NCI-H1092 treated with DMSO at 0.1 percent for 48 hours (cell line): ENCODE results near the gene ARHGEF16.

ENCODE experiments used
- DNase-seq: peaks from one replicate; lab custom pipeline; 2025; lab: John Stamatoyannopoulos, UW

Gene ARHGEF16

DNA sequence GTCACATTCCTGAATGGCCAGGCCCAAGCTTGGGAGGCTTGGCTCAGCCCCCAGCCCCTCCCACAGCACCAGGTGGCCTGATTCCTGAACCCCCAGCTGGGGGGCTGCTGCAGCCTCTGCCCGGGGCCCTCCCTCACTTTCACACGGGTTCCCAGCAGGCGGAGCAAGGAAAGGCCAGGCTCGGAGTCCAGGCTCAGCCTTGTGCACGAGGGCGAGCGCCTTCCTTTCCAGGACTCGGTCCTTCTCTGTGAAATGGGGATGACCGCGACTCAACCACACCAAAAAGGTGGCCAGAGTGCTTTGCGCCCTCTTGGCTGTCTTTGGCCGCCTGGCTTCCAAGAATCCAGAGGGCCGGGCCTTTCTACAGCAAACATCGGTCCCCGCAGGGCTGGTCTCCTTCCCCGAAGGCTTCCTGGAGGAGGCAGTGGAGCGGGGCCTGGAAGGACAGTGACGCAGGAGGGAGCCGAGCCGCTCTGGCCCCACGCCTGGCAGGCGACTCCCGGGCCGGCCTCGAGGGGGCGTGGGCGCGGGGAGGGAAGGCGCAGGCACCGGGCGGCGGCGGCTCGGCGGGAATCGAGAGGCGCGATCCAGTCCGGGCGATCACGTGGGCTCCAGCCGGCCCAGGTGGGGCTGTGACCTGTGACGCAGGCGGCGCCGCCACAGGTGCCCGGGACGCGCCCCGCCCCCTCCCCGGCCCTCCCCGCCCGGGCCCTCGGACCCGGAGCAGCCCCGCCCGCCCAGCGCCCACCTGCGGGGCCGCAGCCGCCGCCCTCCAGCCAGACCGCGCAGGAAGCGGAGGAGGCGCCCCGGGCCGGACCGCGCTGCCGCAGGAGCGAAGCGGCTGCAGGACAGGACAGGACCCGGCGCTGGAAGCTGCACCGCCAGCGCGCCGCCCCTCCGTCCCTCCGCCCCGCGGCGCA, at the start of gene ARHGEF16:
ARHGEF16 (plus strand) TSS at position 775 of the 920 bp plus-strand sequence. CDS start 8,420 bp downstream, outside the sequence.
- DNase-seq = peak; percentile 1

- DNase-seq = no peak
Measured at GRCh38 chr1:3404801-3405200, 49.7 kb upstream of the ARHGEF16 start.

DNA sequence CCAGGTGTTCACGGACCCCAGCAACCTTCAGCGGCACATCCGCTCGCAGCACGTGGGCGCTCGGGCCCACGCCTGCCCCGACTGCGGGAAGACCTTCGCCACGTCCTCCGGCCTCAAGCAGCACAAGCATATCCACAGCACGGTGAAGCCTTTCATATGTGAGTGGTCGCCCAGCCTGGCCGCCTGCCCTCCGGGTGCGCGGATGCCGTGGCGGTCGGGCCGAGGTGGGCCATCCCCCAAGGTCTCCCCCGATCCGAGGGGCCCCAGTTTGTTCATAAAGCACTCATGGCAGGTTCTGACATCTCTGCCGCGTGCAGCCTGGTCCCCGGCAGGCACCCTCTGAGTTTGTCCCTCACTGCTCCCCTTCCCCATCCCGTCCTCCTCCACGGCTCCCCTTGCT, 49.0 kb upstream of the ARHGEF16 start:
- DNase-seq = no peak

DNA sequence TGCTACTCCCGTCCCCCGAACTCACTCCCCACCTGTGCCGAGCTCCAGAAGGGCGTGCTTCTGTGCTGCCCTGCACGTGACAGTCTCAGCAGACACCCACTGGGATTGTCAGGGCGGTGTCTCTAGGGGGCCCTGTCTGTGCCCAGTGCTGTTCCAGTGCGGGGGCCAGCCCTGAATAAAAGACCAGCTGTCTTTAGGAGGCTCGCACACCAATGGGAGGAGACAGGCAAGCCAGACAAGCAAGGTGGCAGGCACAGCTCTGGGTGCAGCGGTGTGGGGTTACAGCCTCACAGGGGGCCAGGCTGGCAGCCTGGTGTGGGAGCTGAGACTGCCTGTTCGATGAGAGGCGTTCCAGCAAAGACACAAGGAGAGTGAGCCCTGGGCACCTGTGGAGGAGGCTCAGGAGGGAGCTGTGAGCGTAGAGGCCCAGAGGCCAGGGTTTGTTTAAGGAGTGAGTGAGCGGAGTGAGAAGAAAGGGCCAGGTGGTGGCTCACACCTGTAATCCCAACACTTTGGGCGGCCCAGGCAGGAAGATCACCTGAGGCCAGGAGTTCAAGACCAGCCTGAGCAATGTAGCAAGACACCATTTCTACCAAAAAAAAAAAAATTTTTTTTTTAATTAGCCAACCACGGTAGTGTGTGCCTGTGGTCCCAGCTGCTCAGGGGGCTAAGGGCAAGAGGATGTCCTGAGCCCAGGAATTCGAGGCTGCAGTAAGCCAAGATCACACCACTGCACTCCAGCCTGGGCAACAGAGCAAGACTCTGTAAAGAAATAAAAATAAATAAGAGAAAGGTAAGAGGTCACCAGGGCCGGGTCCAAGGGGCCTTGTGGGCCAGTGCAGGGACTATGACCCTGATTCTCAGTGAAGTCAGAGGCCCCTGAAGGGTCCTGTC, 48.2 kb upstream of the ARHGEF16 start:
- DNase-seq = peak; percentile 47

- no peak for DNase-seq
Measured at GRCh38 chr1:3407021-3407420, 47.4 kb upstream of the ARHGEF16 start.

DNA sequence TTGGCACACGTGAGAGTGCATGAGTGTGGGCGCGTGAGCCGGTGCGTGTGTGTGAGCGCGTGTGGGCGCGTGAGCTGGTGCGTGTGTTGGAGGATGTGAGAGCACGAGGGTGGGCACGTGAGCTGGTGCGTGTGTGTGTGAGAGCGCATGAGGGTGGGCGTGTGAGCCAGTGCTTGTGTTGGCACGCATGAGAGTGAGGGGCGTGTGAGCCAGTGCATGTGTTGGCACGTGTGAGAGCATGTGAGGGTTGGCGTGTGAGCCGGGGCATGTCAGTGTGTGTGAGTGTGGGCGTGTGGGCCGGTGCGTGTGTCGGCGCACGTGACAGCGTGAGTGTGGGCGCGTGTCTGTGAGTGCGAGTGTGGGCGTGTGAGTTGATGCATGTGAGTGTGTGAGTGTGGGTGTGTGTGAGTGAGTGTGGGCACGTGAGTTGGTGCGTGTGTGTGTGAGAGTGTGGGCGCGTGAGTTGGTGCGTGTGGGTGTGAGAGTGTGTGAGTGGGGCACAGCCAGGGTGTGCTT, 45.7 kb upstream of the ARHGEF16 start:
- DNase-seq = no peak

DNA sequence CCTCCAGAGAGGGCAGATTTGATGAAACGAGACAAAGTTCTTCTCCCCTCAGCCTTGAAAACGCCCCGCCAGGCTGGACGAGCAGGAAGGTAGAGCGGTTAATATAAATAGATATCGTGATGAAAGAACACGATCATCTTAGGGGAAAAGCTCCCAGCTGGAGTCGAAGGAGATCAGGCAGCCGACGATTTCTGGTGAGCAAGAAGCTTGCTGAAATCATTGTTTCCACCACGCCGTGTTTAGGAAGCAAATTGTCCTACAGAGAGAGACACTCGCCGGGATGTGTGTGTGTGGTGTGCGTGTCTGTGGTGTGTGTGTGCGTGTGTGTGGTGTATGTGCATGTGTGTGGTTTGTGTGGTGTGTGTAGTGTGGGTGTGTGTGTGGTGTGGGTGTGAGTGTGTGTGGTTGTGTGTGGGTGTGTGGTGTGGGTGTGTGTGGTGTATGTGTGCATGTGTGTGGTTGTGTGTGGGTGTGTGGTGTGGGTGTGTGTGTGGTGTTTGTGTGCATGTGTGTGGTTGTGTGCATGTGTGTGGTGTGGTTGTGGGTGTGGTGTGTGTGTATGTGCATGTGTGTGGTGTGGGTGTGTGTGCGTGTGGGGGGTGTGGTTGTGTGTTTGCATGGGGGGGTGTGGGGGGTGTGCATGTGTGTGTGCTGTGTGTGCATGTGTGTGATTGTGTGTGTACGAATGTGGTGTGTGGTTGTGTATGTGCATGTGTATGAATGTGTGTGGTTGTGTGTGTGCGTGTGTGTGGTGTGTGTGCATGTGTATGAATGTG, 44.9 kb upstream of the ARHGEF16 start:
- DNase-seq = no peak

GRCh38 chr1:3410142-3410925, 44.1 kb upstream of the ARHGEF16 start:
- DNase-seq = peak; percentile 44

GRCh38 chr1:3411806-3412205, 42.7 kb upstream of the ARHGEF16 start:
- no peak for DNase-seq

DNA sequence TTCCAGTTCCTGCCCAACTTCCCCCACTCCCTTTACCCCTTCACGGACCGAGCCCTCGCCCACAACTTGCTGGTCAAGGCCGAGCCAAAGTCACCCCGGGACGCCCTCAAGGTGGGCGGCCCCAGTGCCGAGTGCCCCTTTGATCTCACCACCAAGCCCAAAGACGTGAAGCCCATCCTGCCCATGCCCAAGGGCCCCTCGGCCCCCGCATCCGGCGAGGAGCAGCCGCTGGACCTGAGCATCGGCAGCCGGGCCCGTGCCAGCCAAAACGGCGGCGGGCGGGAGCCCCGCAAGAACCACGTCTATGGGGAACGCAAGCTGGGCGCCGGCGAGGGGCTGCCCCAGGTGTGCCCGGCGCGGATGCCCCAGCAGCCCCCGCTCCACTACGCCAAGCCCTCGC, 42.1 kb upstream of the ARHGEF16 start:
- no peak for DNase-seq

- no peak for DNase-seq
Measured at GRCh38 chr1:3413975-3414710, 40.3 kb upstream of the ARHGEF16 start.

DNA sequence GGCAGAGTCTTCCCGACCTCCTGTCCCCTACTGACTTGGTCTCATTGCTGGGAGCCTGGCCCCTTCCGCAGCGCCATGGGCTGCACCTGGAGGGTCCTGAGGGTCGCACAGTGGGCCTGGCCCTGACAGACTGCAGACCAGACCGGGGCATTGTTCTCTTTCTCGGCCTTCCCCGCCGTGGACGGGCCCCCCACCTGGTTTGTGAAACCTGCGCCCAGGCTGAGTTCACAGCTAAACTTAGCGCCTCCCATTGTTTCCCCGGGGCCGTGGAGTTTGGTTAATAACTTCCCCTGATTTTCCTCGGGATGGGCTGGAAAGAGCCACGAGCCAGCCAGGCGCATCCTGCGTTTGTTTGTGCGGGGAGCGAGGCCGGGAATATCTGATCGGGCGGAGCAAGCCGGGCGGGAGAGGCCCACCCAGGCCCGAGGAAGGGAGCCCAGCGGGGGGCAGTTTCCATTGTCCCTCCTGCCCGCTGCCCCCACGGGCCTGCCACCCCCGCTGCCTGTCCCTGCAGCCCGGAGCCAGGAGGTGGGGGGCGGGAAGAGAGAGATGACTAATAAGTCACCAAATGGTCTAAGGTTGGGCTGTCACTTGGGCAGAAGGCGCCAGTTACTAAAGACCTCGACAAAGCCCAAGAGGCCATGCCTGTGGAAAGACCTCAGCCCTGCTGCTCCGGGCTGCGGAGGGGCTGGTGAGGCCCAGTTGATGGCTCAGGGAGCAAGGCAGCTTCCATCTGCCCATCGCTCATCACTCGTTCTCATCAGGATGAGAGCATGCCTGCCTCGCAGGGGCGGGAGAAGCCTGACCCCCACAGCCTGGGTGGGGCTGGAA, 39.0 kb upstream of the ARHGEF16 start:
- no peak for DNase-seq

DNA sequence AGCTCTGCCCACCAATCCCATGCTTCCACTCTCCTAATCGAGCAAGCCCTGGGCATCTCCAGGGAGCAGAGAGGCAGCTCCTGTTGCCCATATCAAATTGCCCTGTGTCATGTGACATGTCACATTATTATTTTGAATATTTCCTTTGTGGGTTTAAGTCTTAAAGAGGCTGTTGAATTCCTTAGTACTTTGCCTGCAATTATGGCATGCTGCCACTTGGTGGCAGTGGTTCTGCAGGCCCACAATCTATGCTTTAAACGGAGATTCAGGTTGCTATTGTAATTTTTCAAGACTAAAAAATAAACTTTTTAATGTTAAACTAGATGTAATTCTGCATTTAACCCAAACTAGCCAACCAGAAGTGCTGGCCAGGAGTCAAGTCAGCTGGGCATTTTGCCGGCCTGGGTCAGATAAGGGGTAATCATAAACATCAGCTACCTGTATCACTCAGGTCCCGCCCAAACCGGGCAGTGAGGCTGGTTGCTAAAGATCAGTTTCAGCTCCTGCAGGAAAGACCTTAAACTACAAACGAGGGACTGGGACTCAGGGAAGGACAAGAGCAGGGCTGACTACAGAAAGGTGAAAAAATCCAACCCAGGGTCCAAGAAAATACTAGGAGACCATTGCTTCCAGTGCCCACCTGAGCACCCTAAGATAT, 37.3 kb upstream of the ARHGEF16 start:
- DNase-seq = no peak

- DNase-seq = no peak
Measured at GRCh38 chr1:3417934-3418333, 36.5 kb upstream of the ARHGEF16 start.

DNA sequence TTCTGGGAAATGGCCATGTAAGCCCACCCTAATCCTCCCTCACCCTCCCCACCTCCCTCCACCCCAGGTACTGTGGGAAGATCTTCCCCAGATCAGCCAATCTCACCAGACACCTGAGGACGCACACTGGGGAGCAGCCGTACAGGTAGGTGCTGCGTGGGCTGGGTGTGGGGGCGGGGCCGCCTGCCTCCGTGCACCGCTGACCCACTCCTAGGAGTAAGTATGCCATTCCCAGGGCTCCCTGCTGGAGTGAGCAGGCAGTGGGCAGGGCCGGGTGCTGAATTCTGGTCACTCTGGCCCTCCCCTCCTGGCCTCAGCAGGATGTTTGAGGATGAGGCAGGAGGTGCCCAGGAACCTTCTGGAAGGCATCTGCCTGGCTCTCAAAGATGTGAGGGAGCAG, 35.9 kb upstream of the ARHGEF16 start:
- DNase-seq = no peak

DNA sequence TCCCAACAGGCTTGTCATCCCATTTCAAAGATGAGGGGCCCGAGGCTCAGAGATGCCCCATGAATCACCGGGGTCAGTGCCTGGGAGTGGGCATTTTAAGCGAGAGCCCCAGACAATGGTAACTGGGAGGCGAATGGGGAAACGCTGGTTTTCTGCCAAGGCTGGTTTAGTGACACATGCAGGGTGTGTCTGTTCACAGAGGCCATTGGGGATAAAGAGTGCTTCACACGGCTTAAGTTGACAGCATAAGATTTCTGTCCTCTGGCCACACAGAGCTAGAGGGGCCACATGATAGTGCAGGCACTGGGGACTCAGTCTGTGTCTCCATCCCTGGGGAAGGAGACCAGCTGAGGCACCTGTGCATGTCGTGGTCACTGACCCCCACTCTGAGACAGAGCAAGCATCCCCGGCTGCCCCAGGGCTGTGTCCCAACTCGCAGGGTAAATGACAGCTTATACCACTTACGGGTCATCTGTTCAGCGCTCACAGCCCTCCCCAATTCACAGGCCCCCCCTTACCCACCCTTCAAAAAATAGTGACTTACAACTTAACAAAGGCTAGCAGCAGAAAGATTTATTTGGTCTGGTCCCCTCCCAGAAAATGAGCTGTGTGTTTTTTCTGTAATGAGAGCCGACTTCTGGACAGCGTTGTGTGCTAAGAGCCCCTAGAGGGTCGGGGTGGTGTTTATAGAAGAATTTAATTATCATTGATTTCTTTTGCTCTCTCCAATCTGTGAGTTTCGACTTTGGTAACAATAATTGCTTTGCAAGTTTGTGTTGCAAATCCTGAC, 34.9 kb upstream of the ARHGEF16 start:
- DNase-seq = peak; percentile 8

- no peak for DNase-seq
Measured at GRCh38 chr1:3420218-3420951, 34.1 kb upstream of the ARHGEF16 start.
